Measurements from ENCODE around the gene MAPK7.

MAPK7 gene

GRCh38 chr17:19341641-19342610, 36.4 kb upstream of the MAPK7 start:
- H3K4me3 ChIP-seq (ENCODE audit: low read depth, low read length), result no peak overlapping the region
- DNase-seq (ENCODE audit: low read depth), result no peak
- TF ChIP-seq MAX (IDR thresholded peaks at IDR 0.05; ENCODE audit: low read depth, low read length), result no peak

- DNase-seq (ENCODE audit: low read depth), result no peak
- no peak overlapping the region for H3K4me3 ChIP-seq (ENCODE audit: low read depth, low read length)
- TF ChIP-seq POLR2A (IDR thresholded peaks at IDR 0.05; ENCODE audit: extremely low read depth, insufficient read length) (no peak), MAX (IDR thresholded peaks at IDR 0.05; ENCODE audit: low read depth, low read length) (no peak), CTCF (IDR thresholded peaks at IDR 0.05; ENCODE audit: low read depth, low read length) (no peak), MYC (IDR thresholded peaks at IDR 0.05; ENCODE audit: low read depth, low read length) (no peak)
These were observed 35.6 kb upstream of the MAPK7 start for GRCh38 chr17:19342611-19343255.

- no peak overlapping the region for H3K4me3 ChIP-seq (ENCODE audit: low read depth, low read length)
- no peak for TF ChIP-seq POLR2A (IDR thresholded peaks at IDR 0.05; ENCODE audit: extremely low read depth, insufficient read length)
- no peak for TF ChIP-seq MAX (IDR thresholded peaks at IDR 0.05; ENCODE audit: low read depth, low read length)
- no peak for TF ChIP-seq MYC (IDR thresholded peaks at IDR 0.05; ENCODE audit: low read depth, low read length)
- TF ChIP-seq CTCF (IDR thresholded peaks at IDR 0.05; ENCODE audit: low read depth, low read length), result no peak
- DNase-seq (ENCODE audit: low read depth), result no peak
These were observed 35.1 kb upstream of the MAPK7 start for GRCh38 chr17:19343256-19343630.

- no peak for TF ChIP-seq MYC (IDR thresholded peaks at IDR 0.05; ENCODE audit: low read depth, low read length)
- no peak for TF ChIP-seq POLR2A (IDR thresholded peaks at IDR 0.05; ENCODE audit: extremely low read depth, insufficient read length)
- TF ChIP-seq CTCF (IDR thresholded peaks at IDR 0.05; ENCODE audit: low read depth, low read length), result no peak
- no peak for TF ChIP-seq MAX (IDR thresholded peaks at IDR 0.05; ENCODE audit: low read depth, low read length)
- DNase-seq (ENCODE audit: low read depth), result no peak
- H3K4me3 ChIP-seq (ENCODE audit: low read depth, low read length), result no peak overlapping the region
These were observed 34.6 kb upstream of the MAPK7 start for GRCh38 chr17:19343671-19344151.

GRCh38 chr17:19344311-19345066, 33.8 kb upstream of the MAPK7 start:
- TF ChIP-seq MYC (IDR thresholded peaks at IDR 0.05; ENCODE audit: low read depth, low read length) (no peak), CTCF (IDR thresholded peaks at IDR 0.05; ENCODE audit: low read depth, low read length) (no peak), POLR2A (IDR thresholded peaks at IDR 0.05; ENCODE audit: extremely low read depth, insufficient read length) (no peak), MAX (IDR thresholded peaks at IDR 0.05; ENCODE audit: low read depth, low read length) (no peak)
- DNase-seq (ENCODE audit: low read depth), result no peak
- H3K4me3 ChIP-seq (ENCODE audit: low read depth, low read length), result no peak overlapping the region

Data from NB4 (cell line).